ENCODE results near the gene FZD10. TPM values are rescaled to one million over a fixed set of nuclear protein-coding genes. Genes with fewer than 3 reads are reported as not detected.

Gene FZD10
- total and polyA plus RNA-seq, 2 experiments from 2014 or later: 0.11 to 0.45 TPM

- no peak for TF ChIP-seq ZNF462 (CRISPR knock-in tag; IDR thresholded peaks at IDR 0.05)
- TF ChIP-seq STAT1 (IDR thresholded peaks at IDR 0.05; ENCODE audit: unreplicated experiment): no peak
- no peak for TF ChIP-seq EZH2phosphoT487 (IDR thresholded peaks at IDR 0.05; ENCODE audit: unreplicated experiment)
- no peak for TF ChIP-seq REST (IDR thresholded peaks at IDR 0.05; ENCODE audit: unreplicated experiment)
Measured at GRCh38 chr12:130142736-130143135, 19.5 kb upstream of the FZD10 start (continued).

- Histone ChIP-seq H3K4me1 (ENCODE audit: insufficient read depth) (no peaks in the 10 kb centered on the region), H3K4me2 (no peak overlapping the region), H3K9me2 (ENCODE audit: insufficient read depth) (no peaks in the 10 kb centered on the region), H3K27me3 (ENCODE audit: insufficient read depth) (no peaks in the 10 kb centered on the region), H3K27ac (ENCODE audit: low read depth) (no peak overlapping the region), H3F3A (replicated peaks; ENCODE audit: low read depth) (no peaks in the 10 kb centered on the region), H2AFZ (no peak overlapping the region), H3K4me3 (no peak overlapping the region), H3K79me2 (replicated peaks; ENCODE audit: insufficient read depth) (no peaks in the 10 kb centered on the region), H4K20me1 (replicated peaks; ENCODE audit: insufficient read depth) (no peaks in the 10 kb centered on the region), H3K36me3 (ENCODE audit: insufficient read depth) (no peaks in the 10 kb centered on the region; the same call in 1 of the 2 replicates)
- no peaks in the 10 kb centered on the region for H3K4me1 Mint-ChIP-seq
- no peak overlapping the region for H3K27ac Mint-ChIP-seq
- H3K27me3 Mint-ChIP-seq (ENCODE audit: insufficient read depth, low read depth, poor library complexity): peaks cover 9% of the 10 kb centered on the region
- peaks cover 98% of the 10 kb centered on the region; the same call in 2 of the 3 replicates for H3K9me3 Mint-ChIP-seq
- TF ChIP-seq ZNF331 (CRISPR knock-in tag; IDR thresholded peaks at IDR 0.05; ENCODE audit: low read depth) (no peak), ZNF114 (CRISPR knock-in tag; IDR thresholded peaks at IDR 0.05) (no peak), JUNB (IDR thresholded peaks at IDR 0.05; ENCODE audit: unreplicated experiment) (no peak), STAT1 (IDR thresholded peaks at IDR 0.05; ENCODE audit: unreplicated experiment) (no peak)
- ATAC-seq (no peak), DNase-seq (ENCODE audit: low spot score) (no peak)
- no peak overlapping the region for H3K4me3 Mint-ChIP-seq
- peaks cover 63% of the 10 kb centered on the region for H3K36me3 Mint-ChIP-seq (ENCODE audit: low read depth)
Measured at GRCh38 chr12:130143136-130143535, 19.1 kb upstream of the FZD10 start.

Data from GM23338 (cell line).